ENCODE results near the gene ADAMTS9. TPM values are rescaled to one million over a fixed set of nuclear protein-coding genes. Genes with fewer than 3 reads are reported as not detected.

The ADAMTS9 gene
- total and polyA plus RNA-seq, 2 donors (not counting 3 experiments of a cell fraction or from before 2014, with no cell fraction given), result 6.5 to 23.9 TPM

GRCh38 chr3:64647825-64648224 lies 40.0 kb downstream of the ADAMTS9 start:
- intact Hi-C loops (cut with micrococcal nuclease) (no loop called here), dilution Hi-C loops (cut with MboI; ENCODE audit: extremely low pct_ligation_motif_present, low sequenced_read_pairs) (no loop called here)
- Histone ChIP-seq H3K9ac (replicated peaks; ENCODE audit: extremely low read depth, insufficient read depth, low read length) (no peak overlapping the region), H3K9me3 (replicated peaks; ENCODE audit: control insufficient read depth, insufficient read depth, low read length) (no peaks in the 10 kb centered on the region), H3K36me3 (ENCODE audit: control insufficient read depth in 2 of 2, extremely low read depth in 1 of 2, insufficient read depth in 2 of 2, low read length in 2 of 2) (no peaks in the 10 kb centered on the region), H3K79me2 (ENCODE audit: control insufficient read depth, insufficient read depth, low read length) (no peaks in the 10 kb centered on the region), H3K4me1 (ENCODE audit: control insufficient read depth, extremely low read depth, insufficient read depth, low read length) (peaks cover 27% of the 10 kb centered on the region), H3K4me2 (ENCODE audit: insufficient read depth, low read length) (no peak overlapping the region), H3K4me3 (replicated peaks in 1 of 3; ENCODE audit: insufficient read depth in 1 of 3, low read depth in 1 of 3, low read length in 3 of 3) (no peak overlapping the region), H3K27me3 (ENCODE audit: control insufficient read depth in 2 of 2, insufficient read depth in 2 of 2, low read length in 2 of 2) (no peaks in the 10 kb centered on the region), H2AFZ (ENCODE audit: low read depth, low read length) (no peak overlapping the region), H4K20me1 (replicated peaks; ENCODE audit: control insufficient read depth, extremely low read depth, insufficient read depth, low read length) (no peaks in the 10 kb centered on the region), H3K27ac (ENCODE audit: insufficient read depth, low read depth, low read length) (no peak overlapping the region), H3K9me1 (replicated peaks; ENCODE audit: control insufficient read depth, extremely low read depth, insufficient read depth, low read length) (no peaks in the 10 kb centered on the region)
- no peak for FAIRE-seq
- POLR2A ChIA-PET, result no interaction called here
- CTCF ChIA-PET, result interaction anchor here (1.1 to 1.4 kb wide), 2 partner anchors 18 to 117 kb away, joined by 3 read pairs; no protein-coding TSS in a partner anchor
- no peak for DNase-seq (ENCODE audit: low read depth, low spot score)
- TF ChIP-seq FOS (IDR thresholded peaks at IDR 0.05; ENCODE audit: borderline replicate concordance, insufficient read depth, low read length), result no peak
- TF ChIP-seq POLR2A (IDR thresholded peaks at IDR 0.05; ENCODE audit: low read depth, low read length), result no peak
- no peak for TF ChIP-seq POLR2AphosphoS5 (IDR thresholded peaks at IDR 0.05; ENCODE audit: insufficient read depth, low read depth, low read length)
- no peak for TF ChIP-seq CTCF (IDR thresholded peaks at IDR 0.05; ENCODE audit: extremely low read depth in 1 of 2, insufficient read depth in 1 of 2, low read depth in 1 of 2, low read length in 2 of 2)
- TF ChIP-seq EZH2 (IDR thresholded peaks at IDR 0.05; ENCODE audit: borderline replicate concordance, low read depth, low read length, severe bottlenecking), result no peak
- no peak for TF ChIP-seq MYC (IDR thresholded peaks at IDR 0.05; ENCODE audit: low read depth, low read length)
- TF ChIP-seq MAX (IDR thresholded peaks at IDR 0.05; ENCODE audit: insufficient read depth, insufficient read length), result no peak
- TF ChIP-seq GATA2 (IDR thresholded peaks at IDR 0.05; ENCODE audit: insufficient read depth, insufficient read length, low read depth, low read length), result no peak
- no TSS peak for BruUV-seq (replicated peaks)
